ENCODE measurements around the gene SNAPC4.

SNAPC4 gene

DNA sequence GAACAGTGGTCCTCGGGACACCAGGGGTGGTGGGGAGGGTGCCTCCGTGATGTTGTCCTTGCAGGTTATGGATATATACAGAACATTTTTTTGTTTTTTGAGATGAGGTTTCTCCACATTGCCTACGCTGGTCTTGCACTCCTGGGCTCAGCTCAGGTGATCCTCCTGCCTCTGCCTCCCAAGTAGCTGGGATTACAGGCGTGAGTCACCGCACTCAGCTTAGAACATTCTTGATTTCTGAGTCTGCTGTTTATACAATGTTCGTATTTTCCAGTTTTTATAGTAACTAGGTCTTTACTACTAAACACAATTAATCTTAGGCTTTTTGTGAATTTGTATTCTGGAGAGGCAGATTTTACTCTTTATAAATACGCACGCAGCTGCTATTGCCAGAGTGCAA, 16.5 kb upstream of the SNAPC4 start:
- no peaks in the 10 kb centered on the region for H3K27me3 ChIP-seq (ENCODE audit: insufficient read depth, low read depth)
- H3K36me3 ChIP-seq (ENCODE audit: insufficient read depth): no peaks in the 10 kb centered on the region; the same call in 1 of the 2 replicates
- H3K4me2 ChIP-seq: no peak overlapping the region
- TF ChIP-seq, protein P1, sequence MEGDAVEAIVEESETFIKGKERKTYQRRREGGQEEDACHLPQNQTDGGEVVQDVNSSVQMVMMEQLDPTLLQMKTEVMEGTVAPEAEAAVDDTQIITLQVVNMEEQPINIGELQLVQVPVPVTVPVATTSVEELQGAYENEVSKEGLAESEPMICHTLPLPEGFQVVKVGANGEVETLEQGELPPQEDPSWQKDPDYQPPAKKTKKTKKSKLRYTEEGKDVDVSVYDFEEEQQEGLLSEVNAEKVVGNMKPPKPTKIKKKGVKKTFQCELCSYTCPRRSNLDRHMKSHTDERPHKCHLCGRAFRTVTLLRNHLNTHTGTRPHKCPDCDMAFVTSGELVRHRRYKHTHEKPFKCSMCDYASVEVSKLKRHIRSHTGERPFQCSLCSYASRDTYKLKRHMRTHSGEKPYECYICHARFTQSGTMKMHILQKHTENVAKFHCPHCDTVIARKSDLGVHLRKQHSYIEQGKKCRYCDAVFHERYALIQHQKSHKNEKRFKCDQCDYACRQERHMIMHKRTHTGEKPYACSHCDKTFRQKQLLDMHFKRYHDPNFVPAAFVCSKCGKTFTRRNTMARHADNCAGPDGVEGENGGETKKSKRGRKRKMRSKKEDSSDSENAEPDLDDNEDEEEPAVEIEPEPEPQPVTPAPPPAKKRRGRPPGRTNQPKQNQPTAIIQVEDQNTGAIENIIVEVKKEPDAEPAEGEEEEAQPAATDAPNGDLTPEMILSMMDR (conservative IDR thresholded peaks at IDR 0.05; ENCODE audit: low read depth, low read length): no peak
- H3K4me3 ChIP-seq (IDR thresholded peaks at IDR 0.05; ENCODE audit: insufficient read depth, low read depth, low read length): no peak overlapping the region
- no peak overlapping the region for H2AFZ ChIP-seq (ENCODE audit: low read depth)
- peaks cover 12% of the 10 kb centered on the region for H3K4me1 ChIP-seq (ENCODE audit: low read depth, poor library complexity, severe bottlenecking)
- peaks cover 18% of the 10 kb centered on the region for H3K79me2 ChIP-seq (ENCODE audit: insufficient read depth, low read depth)
- no peak overlapping the region for H3K9ac ChIP-seq
- H3K27ac ChIP-seq: no peak overlapping the region
- no peaks in the 10 kb centered on the region; the same call in 1 of the 2 replicates for H4K20me1 ChIP-seq (ENCODE audit: insufficient read depth)

DNA sequence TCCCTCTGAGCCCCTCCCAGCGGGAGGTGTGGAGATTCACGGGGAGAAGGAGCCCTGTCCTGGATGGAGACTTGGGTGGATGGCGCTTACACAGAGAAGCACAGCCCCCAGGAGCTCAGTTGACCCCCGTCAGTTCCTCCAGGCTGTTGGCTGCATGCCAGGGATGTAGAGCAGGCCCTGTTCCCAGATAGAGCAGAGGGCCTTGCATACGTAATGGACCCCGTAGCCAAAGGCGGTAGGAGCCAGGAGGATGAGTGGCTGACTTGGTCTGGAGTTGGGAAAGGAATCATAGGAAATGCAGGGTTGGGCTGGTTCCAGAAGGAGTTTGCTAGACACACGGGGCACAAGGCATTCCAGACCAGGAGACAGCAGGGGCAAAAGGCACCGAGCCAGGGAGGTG, 13.0 kb upstream of the SNAPC4 start:
- Histone ChIP-seq H3K79me2 (ENCODE audit: insufficient read depth, low read depth) (peaks cover 45% of the 10 kb centered on the region), H4K20me1 (ENCODE audit: insufficient read depth) (peaks cover 4% of the 10 kb centered on the region; the same call in 1 of the 2 replicates), H3K36me3 (ENCODE audit: insufficient read depth) (no peaks in the 10 kb centered on the region; the same call in 1 of the 2 replicates), H3K4me1 (ENCODE audit: low read depth, poor library complexity, severe bottlenecking) (peaks cover 23% of the 10 kb centered on the region), H3K9ac (no peak overlapping the region), H3K4me3 (IDR thresholded peaks at IDR 0.05; ENCODE audit: insufficient read depth, low read depth, low read length) (no peak overlapping the region), H3K4me2 (no peak overlapping the region), H2AFZ (ENCODE audit: low read depth) (no peak overlapping the region), H3K27me3 (ENCODE audit: insufficient read depth, low read depth) (no peaks in the 10 kb centered on the region), H3K27ac (no peak overlapping the region)
- TF ChIP-seq, protein P1 (conservative IDR thresholded peaks at IDR 0.05; ENCODE audit: low read depth, low read length): no peak

DNA sequence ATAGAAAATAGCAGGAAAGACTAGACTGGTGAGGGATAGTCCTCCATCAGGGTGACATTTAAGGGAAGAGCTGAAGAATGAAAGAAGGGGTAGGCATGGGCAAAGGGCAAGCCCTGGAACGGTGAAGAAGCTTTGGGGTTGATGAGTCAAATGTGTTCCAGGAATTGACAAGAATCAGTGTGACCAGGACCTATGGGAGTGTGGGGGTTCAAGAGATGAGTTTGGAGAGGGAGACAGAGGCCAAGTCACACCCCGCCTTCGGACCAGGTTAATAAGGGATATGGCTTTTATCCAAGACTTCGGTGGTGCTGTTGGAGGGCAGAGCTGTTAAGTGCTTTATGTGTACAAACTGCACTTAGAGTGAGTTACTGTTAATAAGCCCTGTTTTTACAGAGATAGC, 11.4 kb upstream of the SNAPC4 start:
- TF ChIP-seq, protein P1 (conservative IDR thresholded peaks at IDR 0.05; ENCODE audit: low read depth, low read length): no peak
- Histone ChIP-seq H3K9ac (peak overlapping the region; percentile 93), H3K27ac (peak overlapping the region; percentile 67; the same call in 1 of the 2 replicates), H4K20me1 (ENCODE audit: insufficient read depth) (peaks cover 4% of the 10 kb centered on the region; the same call in 1 of the 2 replicates), H3K4me1 (ENCODE audit: low read depth, poor library complexity, severe bottlenecking) (peaks cover 33% of the 10 kb centered on the region), H3K79me2 (ENCODE audit: insufficient read depth, low read depth) (peaks cover 52% of the 10 kb centered on the region), H3K36me3 (ENCODE audit: insufficient read depth) (no peaks in the 10 kb centered on the region; the same call in 1 of the 2 replicates), H3K4me2 (peak overlapping the region; percentile 98), H2AFZ (ENCODE audit: low read depth) (no peak overlapping the region), H3K4me3 (IDR thresholded peaks at IDR 0.05; ENCODE audit: insufficient read depth, low read depth, low read length) (no peak overlapping the region), H3K27me3 (ENCODE audit: insufficient read depth, low read depth) (no peaks in the 10 kb centered on the region)

DNA sequence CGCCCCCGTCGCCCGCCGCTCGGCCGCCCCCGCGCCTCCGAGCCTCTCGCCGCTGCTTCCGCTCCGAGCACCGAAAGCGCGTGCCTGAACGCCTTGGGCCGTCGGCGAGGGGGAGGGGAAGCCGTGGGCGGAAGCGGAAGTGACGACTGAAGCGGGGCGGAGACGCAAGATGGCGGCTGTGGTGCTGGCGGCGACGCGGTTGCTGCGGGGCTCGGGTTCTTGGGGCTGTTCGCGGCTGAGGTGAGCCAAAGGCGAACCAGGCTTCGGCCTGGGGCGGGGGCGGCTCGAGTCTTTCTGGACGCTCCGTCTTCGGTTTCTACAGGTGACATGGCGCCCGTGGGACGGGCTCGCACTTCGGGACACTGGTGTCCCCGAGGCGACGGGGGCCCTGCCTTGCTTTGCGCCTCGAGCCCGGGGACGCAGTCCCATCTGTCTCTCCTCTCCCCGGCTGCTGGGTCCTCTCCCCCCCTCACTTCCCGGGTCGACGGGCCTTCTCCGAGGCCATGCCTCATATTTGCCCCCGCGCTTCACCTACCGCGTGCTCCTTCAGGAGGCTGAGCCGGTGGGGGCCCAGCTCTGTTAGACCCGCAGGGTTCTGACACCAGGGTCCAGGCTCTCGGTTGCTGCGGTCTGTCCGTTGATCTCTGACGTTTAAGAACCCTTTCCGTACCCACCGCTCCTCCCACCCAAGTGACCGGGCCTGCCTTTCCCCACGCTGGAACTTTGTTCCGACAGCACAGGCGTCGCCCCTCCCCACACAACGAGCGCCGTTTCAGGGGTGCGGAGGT, 10.7 kb upstream of the SNAPC4 start, which contains the start of the genes ENTR1 and PMPCA:
TSS of gene ENTR1 (minus strand) at position 115 of the 788 bp plus-strand sequence. CDS start 217 bp downstream, outside the sequence.
TSS of gene PMPCA (plus strand) at position 159 of the 788 bp plus-strand sequence. CDS start at position 170, 11 bp downstream.
- H2AFZ ChIP-seq (ENCODE audit: low read depth): peak within 1 kb of the TSS; percentile 40
- H3K4me1 ChIP-seq (ENCODE audit: low read depth, poor library complexity, severe bottlenecking): peaks cover 40% of the 10 kb centered on the region
- no peaks in the 10 kb centered on the region for H3K27me3 ChIP-seq (ENCODE audit: insufficient read depth, low read depth)
- peaks cover 4% of the 10 kb centered on the region; the same call in 1 of the 2 replicates for H4K20me1 ChIP-seq (ENCODE audit: insufficient read depth)
- peaks cover 52% of the 10 kb centered on the region for H3K79me2 ChIP-seq (ENCODE audit: insufficient read depth, low read depth)
- TF ChIP-seq, protein P1 (conservative IDR thresholded peaks at IDR 0.05; ENCODE audit: low read depth, low read length): no peak
- H3K36me3 ChIP-seq (ENCODE audit: insufficient read depth): no peaks in the 10 kb centered on the region; the same call in 1 of the 2 replicates
- H3K27ac ChIP-seq: peak within 1 kb of the TSS; percentile 74
- H3K4me2 ChIP-seq: peak within 1 kb of the TSS; percentile 98
- H3K9ac ChIP-seq: peak within 1 kb of the TSS; percentile 93
- H3K4me3 ChIP-seq (IDR thresholded peaks at IDR 0.05; ENCODE audit: insufficient read depth, low read depth, low read length): no peak within 1 kb of the TSS

Data from KMS-11 (cell line).